ENCODE data around the gene IGFBP5.

Gene IGFBP5

DNA sequence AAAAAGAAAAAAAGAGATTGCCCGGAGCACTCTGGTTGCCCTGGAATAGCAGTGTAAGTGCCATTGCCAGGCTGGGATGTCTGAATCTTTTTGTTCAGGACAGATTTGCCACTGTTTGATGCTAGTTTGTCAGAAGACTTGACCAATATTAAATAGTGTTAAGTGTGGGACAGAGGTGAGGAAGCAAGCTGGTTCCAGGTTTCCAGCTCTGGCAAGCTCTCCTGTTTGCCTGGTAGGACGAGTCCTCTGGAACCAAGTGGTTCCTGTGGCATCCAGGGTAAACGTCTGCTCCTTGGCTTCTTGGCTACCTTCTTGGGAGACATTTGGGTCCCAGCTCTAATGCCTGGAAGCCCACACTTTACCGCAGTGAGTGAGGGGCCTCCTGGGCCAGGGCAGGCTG, 20.8 kb upstream of the IGFBP5 start:
- no peak for DNase-seq (ENCODE audit: low read depth)
- no peak overlapping the region for H3K4me3 ChIP-seq (ENCODE audit: low read depth, low read length)

DNA sequence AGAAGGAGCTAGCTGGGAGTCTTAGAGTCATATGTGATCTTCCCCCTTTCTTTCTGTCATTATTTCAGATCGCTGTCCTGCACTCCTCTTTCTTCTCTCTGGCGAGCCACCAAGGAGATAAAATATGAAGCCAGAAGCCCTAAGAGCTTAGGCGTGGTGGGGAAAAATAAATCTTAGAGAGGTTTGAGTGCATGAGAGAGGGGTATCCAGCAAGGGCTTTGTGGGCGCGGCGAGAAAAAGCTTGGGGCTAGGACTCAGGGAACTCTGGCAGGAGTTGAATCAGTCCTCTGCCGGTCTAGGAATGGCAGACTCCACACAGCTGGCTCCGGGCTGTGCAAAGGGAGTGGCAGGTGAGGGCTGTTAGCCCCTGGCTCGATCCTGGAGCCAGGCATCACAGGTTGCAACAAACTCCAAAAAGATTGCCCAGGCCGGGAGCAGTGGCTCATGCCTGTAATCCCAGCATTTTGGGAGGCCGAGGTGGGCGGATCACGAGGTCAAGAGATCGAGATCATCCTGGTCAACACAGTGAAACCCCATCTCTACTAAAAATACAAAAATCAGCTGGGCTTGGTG, 20.1 kb upstream of the IGFBP5 start:
- no peak for DNase-seq (ENCODE audit: low read depth)

DNA sequence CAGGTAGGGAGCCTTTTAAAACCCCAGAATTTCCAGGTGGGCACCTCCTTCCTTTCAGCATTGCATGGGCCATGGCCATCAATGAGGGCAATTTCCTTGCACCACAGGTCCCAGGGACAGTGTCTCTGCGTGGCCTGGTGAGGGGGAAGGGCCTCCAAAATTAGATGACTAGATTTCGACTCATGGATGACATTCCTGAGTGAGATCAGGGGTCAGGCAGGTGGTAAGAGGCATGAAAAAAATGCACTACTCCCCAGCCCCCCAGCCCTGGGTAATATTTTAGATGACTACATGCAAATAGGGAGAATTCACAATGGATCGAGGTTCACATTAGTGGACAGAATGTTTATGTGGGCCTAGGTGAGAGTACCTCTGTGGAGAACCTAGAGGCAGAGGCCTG, 19.0 kb upstream of the IGFBP5 start:
- no peak for DNase-seq (ENCODE audit: low read depth)
- H3K4me3 ChIP-seq (ENCODE audit: low read depth, low read length): no peak overlapping the region

More for the DNA sequence above, 20.1 kb upstream of the IGFBP5 start:
- H3K4me3 ChIP-seq (ENCODE audit: low read depth, low read length): no peak overlapping the region

DNA sequence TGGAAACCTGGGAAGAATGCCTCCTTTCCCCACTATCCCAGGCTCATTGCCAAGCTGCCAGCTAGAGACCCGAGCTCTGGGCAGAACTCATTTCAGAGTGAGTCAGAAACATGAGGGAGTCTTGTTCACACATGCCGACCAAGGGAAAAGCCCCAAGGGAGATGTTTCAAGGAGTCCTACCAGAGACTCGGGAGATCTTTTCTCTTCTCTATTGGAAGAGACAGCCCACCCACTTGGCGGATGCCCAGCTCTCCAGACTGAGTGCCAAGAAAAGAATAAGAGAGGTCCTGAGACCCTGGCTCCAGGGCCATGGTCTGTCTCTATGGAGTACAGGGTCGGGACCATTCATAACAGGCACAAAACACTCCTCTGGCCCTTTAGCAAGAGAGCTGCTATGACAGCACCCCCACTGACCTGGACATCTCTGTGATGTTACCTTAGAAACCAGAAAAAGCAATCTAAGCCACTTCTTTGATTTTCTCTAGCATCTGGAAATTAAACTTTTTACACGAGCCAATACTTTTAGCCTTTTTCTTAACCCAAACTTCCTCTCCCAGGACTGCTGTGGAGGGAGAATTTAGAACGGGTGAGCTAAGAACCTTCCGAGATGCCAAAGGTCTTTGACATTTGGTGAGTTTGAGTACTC, 18.5 kb upstream of the IGFBP5 start:
- H3K4me3 ChIP-seq (ENCODE audit: low read depth, low read length): no peak overlapping the region
- DNase-seq (ENCODE audit: low read depth): peak; percentile 92

DNA sequence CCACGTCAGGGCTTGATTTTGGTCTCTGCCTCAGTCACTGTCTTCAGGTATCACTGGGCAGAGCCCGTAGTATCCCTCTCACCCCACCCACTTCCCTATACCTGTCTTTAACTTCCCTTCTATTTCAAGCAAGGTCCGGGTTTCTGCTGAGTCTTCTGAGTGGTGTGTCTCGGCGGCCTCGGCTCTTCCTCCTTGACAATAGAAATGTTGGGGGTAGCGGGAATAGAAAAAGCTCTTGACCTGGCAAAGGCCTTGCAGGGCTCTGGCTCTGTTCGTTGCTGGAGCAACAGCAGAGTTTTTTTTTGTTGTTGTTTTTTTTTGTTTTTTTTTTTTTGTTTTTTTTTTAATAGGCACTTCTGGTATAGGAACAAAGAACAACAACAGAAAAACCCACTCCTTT, 16.0 kb upstream of the IGFBP5 start:
- no peak for DNase-seq (ENCODE audit: low read depth)
- no peak overlapping the region for H3K4me3 ChIP-seq (ENCODE audit: low read depth, low read length)

DNA sequence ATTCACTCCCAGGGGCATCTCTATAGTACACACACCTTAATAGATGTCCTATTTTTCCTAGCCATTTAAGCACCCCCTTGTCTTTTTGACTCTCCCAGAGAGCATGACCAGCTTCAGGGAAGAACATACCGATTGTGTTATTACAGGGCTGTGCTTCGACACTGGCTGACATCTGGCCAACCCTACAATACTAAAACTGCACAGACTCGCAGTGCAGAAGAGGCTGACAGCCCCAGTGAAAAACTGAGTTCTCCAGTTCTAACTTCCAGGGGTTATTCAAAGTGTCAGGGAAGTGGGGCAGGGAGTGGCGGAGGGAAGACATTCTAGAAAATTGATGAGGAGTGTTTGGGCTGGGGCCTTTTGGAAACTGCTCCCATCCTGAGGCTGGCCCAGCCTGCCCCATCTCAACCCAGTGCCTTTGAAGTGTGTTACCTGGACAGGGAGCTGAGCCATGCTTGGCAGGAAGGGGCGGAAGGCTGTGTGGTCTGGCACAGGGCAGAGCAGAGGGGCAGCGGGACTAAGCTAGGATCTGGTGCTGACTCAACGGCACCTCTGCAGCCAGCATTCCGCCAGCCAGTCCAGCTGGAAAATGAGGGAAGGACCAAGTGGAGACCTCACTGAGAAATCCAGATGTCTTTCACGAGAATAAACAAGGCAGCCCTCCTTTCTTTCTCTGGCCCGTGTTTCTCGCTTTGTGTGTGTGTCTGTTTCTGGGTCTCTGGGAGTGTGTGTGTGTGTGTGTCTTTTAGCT, 15.4 kb upstream of the IGFBP5 start:
- DNase-seq (ENCODE audit: low read depth): no peak

DNA sequence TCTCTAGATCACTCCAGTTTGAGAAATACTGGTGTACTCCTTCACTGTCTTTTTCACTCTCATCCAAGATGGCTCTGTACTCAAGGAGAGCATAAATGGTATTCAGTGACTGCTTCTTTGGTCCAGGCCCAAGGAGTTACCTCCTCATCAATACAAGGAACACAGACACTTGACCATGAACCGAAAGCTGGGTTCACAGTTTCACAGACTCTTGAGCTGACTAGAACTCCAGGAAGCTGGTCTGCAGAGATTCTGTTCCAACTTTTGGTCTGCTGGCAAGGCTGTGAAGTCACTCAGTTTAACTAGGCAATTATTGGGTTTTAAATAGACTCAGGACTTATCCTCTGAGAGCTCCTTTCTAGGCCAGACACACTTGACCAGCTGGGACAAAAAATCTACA, 7.4 kb upstream of the IGFBP5 start:
- no peak overlapping the region for H3K4me3 ChIP-seq (ENCODE audit: low read depth, low read length)
- DNase-seq (ENCODE audit: low read depth): no peak

More for the DNA sequence above, 15.4 kb upstream of the IGFBP5 start:
- H3K4me3 ChIP-seq (ENCODE audit: low read depth, low read length): no peak overlapping the region

DNA sequence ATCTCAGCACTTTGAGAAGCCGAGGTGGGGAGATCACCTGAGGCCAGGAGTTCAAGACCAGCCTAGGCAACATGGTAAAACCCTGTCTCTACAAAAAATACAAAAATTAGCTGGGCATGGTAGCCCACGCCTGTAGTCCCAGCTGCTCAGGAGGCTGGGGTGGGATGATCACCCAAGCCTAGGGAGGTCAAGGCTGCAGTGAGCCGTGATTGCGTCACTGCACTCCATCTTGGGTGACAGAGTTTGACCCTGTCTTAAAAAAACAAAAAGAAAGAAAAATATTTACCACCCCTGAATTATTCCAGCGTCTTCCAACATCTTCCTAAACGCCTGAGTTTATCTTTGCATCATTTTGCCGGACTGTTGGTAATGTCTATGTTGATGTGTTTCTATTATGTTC, 6.2 kb upstream of the IGFBP5 start:
- no peak overlapping the region for H3K4me3 ChIP-seq (ENCODE audit: low read depth, low read length)

DNA sequence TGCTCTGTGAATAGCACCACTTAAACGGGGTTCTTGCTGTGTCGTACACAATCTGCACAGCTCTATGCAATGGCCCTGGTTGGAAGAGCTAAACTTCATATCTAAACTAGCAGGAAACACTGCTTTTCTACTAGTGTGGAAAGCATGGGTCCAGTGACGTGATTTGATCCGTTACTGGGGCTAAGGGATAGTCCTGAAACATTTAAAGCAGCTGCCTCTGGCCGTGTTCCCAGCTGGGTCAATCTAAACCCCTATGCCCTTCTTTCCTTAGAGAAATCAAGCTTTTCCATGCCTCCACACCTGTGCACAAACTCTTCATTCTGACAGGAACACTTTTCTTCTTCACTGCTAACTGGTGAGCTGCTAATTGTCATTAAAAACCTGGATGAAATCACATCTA, 5.4 kb upstream of the IGFBP5 start:
- H3K4me3 ChIP-seq (ENCODE audit: low read depth, low read length): no peak overlapping the region
- no peak for DNase-seq (ENCODE audit: low read depth)

More for the DNA sequence above, 6.2 kb upstream of the IGFBP5 start:
- DNase-seq (ENCODE audit: low read depth): no peak

DNA sequence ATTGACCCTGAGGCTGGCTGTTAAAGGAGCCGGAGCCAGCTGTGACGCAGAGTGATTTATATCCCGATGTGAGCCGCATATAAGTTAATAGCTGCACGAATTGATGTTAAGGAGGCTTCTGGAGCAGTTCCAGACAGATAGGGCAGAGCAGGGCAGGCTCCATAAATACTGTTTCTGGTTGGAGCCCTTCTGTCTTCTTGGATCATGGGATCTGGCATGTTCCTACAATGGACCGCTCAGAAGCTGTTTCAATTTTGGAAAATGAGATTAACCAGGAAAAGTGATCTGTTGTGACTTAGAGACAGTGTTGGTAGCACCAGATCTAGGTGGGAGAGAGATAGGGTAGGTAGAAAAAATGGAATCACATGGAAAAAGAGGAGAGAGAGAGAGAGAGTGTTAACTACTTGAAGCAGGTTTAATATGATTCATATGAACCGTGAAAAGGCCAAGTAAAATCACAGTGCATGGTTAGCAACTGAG, 4.8 kb upstream of the IGFBP5 start:
- no peak for DNase-seq (ENCODE audit: low read depth)
- no peak overlapping the region for H3K4me3 ChIP-seq (ENCODE audit: low read depth, low read length)

DNA sequence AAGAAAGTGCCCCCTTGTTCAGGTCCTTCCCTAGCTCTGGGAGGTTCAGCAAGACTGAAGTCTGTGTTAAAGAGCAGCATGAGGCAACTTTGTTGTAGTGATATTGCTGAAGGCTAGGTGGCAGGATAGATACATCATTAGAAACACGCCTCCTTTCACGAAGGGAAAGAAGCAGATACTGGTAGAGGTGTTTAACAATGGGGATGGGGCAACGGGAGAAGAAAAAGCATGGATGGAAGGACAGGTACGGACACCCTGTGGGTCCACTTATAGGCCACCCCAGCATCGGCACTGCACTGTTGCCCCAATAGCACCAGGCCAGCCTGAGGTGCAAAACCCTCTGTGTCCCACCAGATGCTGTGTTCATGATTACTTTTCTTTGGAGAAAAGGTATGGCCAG, 3.5 kb upstream of the IGFBP5 start:
- DNase-seq (ENCODE audit: low read depth): no peak
- no peak overlapping the region for H3K4me3 ChIP-seq (ENCODE audit: low read depth, low read length)

DNA sequence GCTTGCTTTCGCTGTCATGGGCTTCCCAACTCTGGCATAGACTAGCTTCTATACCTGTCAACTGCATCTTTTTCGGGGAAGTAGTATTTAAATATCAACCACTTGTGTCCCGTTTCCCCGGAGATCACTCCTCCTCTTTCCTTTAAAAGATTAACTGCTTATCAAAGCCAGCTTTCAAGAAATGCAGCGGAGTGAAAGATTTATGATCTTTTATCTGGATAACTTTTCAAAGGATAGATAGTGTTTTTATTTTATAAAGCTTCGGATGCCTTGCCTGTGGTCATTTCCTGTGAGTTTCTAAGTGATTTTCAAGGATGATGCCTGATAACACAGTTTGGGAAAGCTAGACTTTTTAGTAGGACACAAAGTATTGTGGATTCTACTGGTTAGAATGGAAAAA, 2.9 kb upstream of the IGFBP5 start:
- DNase-seq (ENCODE audit: low read depth): no peak
- H3K4me3 ChIP-seq (ENCODE audit: low read depth, low read length): no peak overlapping the region

DNA sequence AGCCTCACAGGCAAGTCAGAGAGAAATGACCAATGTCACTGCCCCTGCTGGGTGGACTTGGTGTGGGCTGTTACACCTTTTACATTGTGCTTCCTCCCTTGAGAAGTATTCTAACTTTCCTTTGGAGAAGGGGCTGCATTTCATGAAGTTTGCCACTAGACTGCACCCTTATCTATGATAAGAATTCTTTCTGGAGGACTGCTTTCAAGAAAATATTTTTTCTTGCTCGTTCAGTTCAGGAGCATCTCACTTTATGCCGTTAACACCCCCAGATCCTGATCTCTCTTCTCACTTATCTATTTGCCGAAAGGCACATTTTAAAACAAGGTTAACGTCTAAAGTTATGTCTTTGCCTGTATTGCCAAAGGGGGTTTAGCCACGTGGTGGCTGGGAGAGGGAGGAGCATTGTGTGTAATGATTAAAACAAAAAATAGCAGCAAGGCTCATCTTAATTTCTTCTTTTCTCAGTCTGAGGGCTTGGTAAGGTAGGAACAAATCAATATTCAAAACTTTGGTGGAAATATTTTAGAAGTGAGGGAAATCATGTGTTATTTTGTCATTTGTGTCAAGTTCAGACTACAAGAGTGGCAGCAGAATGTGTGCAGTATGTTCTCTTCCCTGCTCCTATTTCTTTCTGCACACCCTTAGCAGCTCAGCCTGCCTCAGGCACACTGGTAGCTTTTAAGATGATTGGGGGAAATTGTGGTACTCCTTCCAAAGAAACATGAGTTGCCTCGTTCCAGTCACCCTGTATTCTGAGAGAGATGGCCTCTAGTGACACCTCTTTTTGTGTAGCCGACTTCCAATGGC, 1.6 kb upstream of the IGFBP5 start:
- no peak overlapping the region for H3K4me3 ChIP-seq (ENCODE audit: low read depth, low read length)
- no peak for DNase-seq (ENCODE audit: low read depth)

DNA sequence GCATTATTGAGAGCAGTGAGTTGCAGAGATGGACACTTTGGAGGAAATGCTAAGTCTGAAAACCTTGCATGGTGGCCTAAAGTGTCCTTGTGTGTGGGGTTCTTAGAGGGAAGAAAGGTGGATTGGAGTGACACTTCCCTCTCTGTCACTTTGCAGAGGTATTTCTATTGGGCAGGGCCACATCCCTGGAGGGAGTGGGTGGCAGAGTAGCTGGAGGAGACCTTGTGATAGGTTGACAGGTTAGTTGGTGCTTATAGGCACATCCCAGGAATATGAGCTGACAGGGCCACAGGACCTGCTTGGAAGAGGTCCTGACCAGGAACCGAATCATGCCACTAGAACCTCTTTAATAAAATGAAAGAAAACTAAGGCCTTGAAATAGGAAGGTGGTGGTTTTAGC, 972 bp upstream of the IGFBP5 start:
- DNase-seq (ENCODE audit: low read depth): no peak
- no peak overlapping the region for H3K4me3 ChIP-seq (ENCODE audit: low read depth, low read length)

DNA sequence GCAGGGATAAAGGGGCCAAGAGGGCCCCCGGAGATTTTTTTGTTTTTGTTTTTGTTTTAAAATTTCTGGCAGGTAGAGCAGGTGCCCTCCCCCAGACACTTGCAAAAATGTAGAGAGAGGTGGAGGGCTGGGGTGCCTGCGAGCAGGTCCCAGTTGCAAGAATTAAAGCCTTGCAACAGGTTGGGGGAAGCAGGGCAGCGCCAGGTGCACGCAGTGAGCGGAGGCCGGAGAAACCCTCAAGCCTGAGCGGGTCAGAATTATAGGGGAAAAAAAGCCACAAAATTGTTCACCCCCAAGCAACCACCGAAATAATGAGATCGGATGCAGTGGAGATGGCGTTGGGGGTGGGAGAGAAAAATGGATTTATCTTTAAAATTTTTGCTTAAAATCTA, 527 bp downstream of the IGFBP5 start:
- H3K4me3 ChIP-seq (ENCODE audit: low read depth, low read length): peak overlapping the region; percentile 61
- no peak for DNase-seq (ENCODE audit: low read depth)

DNA sequence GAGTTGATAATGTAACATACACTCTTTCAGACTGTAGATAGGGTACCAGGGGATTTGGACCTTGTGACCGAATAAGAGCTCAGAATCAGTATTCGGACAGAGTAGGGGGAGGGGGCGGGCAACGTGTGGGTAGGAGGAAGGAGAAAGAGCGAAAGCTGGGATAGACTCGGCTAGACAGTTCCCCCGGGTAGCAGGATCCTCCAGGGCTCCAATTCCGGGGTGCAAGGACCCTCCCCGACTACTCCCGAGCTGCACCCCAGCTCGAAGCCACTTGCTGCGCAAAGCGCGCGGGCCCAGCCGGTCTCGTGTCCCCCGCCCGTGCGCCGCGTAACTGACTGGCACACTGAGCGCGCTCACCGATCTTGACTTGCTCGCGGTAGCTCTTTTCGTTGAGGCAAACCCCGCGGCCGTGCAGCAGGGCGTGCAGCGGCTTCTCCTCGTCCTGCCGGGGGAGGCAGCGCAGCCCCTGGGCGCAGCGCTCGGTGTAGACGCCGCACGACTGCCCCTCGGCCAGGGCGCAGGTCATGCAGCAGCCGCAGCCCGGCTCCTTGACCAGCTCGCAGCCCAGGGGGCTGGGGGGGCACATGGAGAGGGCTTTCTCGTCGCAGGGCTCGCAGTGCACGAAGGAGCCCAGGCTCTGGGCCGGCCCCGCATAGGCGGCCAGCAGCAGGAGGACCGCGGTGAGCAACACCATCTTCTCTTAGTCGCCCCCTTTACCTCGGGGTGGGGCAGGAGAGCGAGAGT, 1.1 kb downstream of the IGFBP5 start:
- H3K4me3 ChIP-seq (ENCODE audit: low read depth, low read length): peak overlapping the region; percentile 61
- DNase-seq (ENCODE audit: low read depth): no peak

DNA sequence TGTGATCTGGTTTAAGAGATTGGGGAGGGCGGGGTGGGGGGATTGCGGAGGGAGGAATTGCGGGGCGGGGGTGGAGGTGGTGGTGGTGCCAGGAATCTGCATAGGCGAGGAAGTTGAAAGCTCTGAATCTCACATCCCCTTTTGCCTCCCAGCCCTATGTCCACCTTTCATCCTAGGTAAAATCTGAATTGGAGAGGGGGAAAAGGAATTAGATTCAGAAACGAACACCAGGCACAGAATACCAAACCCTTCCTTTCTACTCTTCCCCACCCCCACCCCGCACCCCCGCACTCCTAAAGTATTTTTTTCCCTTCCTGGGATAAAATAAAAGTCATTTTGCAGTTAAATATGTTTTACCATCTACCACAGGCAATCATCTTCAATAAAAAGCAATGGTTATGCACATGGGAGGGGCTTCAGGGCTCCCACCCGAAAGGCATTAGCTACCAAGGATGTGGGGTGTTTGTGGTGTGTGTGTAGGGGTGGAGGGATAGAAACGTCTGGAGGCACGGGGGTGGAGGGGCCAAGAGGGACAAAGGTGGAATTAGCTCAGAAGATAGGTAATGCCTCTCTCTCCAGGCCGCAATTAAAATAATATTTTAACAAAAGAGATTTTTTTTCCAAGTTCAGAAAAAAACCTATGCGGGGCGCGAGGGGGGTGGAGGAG, 1.8 kb downstream of the IGFBP5 start:
- peak overlapping the region; percentile 61 for H3K4me3 ChIP-seq (ENCODE audit: low read depth, low read length)
- no peak for DNase-seq (ENCODE audit: low read depth)

DNA sequence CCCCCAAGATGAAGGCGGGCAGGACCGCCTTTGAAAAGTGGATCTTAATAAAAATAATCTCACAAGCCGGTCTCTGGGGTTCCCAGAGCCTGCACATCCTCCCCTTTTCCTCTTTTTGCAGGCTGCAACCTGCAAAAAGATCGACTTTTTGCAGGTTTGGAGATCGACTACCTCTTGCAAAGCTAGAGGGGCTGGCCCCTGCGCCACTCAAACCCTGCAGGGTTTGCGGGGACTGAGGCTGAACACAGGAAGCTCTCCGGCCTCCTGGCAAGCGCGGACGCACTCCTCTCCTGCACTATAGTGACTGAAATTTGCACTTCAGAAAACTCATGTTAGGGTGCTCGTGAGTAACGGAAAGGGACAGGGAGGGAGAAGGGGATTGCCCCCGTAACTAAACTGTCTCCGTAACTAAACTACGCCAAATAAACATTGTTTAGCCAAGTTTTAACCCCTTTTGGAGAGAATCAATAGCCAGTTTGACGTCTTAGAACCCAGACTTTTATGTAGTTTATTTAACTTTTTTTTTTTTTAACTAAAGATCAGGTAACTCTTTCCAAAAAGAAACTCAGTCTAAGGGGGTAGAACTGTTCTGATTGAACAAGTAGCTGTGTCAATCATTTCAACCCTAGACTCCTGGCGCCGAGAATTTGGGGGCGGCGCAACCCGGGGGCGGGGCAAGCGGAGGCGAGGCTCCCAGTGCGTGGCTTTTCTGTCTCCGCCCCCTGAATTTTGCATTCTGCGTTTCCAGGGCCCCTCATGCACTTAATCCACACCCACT, 2.5 kb downstream of the IGFBP5 start:
- H3K4me3 ChIP-seq (ENCODE audit: low read depth, low read length): peak overlapping the region; percentile 61
- DNase-seq (ENCODE audit: low read depth): no peak
